ENCODE measurements around the gene ADAMTS4.

Gene ADAMTS4

DNA sequence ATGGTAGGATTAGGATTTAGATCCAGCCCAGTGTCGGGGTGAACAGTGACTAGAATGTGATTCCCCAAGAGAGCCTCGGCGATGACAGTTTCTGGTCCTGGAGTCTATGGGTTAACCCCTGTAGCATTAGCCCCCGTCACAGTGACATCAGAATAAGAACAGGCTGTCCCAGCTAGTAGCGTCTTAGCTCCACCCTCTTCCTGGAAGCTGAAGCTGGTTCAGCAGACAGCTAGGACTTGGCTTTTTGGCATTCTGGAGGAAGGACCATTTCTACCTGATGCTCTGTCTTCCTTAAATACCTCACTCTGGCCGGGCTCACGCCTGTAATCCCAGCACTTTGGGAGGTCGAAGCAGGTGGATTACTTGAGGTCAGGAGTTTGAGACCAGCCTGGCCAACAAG is 8.3 kb upstream of the ADAMTS4 start:
- no peaks in the 10 kb centered on the region for H3K9me3 ChIP-seq (ENCODE audit: control insufficient read depth, low read length)
- H3K18ac ChIP-seq (ENCODE audit: low read depth in 1 of 2, low read length in 2 of 2): no peak overlapping the region
- no peak overlapping the region for H3K14ac ChIP-seq (ENCODE audit: low read length in 2 of 2)
- peak; percentile 93 for DNase-seq
- H2AFZ ChIP-seq (ENCODE audit: low read depth, low read length): no peak overlapping the region
- H2BK120ac ChIP-seq (ENCODE audit: low read depth, low read length): no peak overlapping the region
- no peak overlapping the region for H3K4me2 ChIP-seq (ENCODE audit: low read length, poor library complexity, severe bottlenecking)
- no peaks in the 10 kb centered on the region for H3K27me3 ChIP-seq (ENCODE audit: control insufficient read depth in 1 of 2, insufficient read depth in 1 of 2, low read length in 2 of 2)
- WGBS: 71% methylated on average over 8 of the region's 8 CpGs
- no peak overlapping the region for H2BK5ac ChIP-seq (ENCODE audit: low read depth, low read length, poor library complexity, severe bottlenecking)
- H3K79me1 ChIP-seq (replicated peaks; ENCODE audit: low read length, poor library complexity, severe bottlenecking): peaks cover 27% of the 10 kb centered on the region
- no peak overlapping the region for H3K4me3 ChIP-seq (ENCODE audit: insufficient read depth in 1 of 2, low read depth in 1 of 2, low read length in 2 of 2)
- H3K4me1 ChIP-seq (ENCODE audit: control insufficient read depth, insufficient read depth, low read depth, low read length): peaks cover 7% of the 10 kb centered on the region
- H2AK5ac ChIP-seq (ENCODE audit: low read length, severe bottlenecking): no peak overlapping the region
- no peak overlapping the region for H4K8ac ChIP-seq (ENCODE audit: low read length)
- no peak overlapping the region for H3K27ac ChIP-seq (ENCODE audit: low read length, poor library complexity, severe bottlenecking)
- H2BK12ac ChIP-seq (ENCODE audit: low read length in 2 of 2): no peak overlapping the region
- H3K4ac ChIP-seq (ENCODE audit: low read depth in 1 of 2, low read length in 2 of 2): no peak overlapping the region
- H2BK15ac ChIP-seq (ENCODE audit: low read depth, poor library complexity, severe bottlenecking): no peak overlapping the region
- no peak overlapping the region for H3K23ac ChIP-seq (ENCODE audit: low read length in 2 of 2)
- peaks cover 39 to 67% of the 10 kb centered on the region in 2 experiments for H3K36me3 ChIP-seq (ENCODE audit: control insufficient read depth in 1 of 2, insufficient read depth in 2 of 2, low read depth in 1 of 2, low read length in 2 of 2)
- H4K91ac ChIP-seq (ENCODE audit: low read length): no peak overlapping the region
- H3K9ac ChIP-seq (ENCODE audit: low read length): peak overlapping the region; percentile 42

- peak; percentile 84 for DNase-seq
- Histone ChIP-seq H3K27me3 (ENCODE audit: control insufficient read depth in 1 of 2, insufficient read depth in 1 of 2, low read length in 2 of 2) (no peaks in the 10 kb centered on the region), H2AFZ (ENCODE audit: low read depth, low read length) (no peak overlapping the region), H3K23ac (ENCODE audit: low read length in 2 of 2) (no peak overlapping the region), H2BK15ac (ENCODE audit: low read depth, poor library complexity, severe bottlenecking) (no peak overlapping the region), H3K4me3 (ENCODE audit: insufficient read depth in 1 of 2, low read depth in 1 of 2, low read length in 2 of 2) (no peak overlapping the region), H3K4me2 (ENCODE audit: low read length, poor library complexity, severe bottlenecking) (no peak overlapping the region), H3K9ac (ENCODE audit: low read length) (peak overlapping the region; percentile 42), H3K18ac (ENCODE audit: low read depth in 1 of 2, low read length in 2 of 2) (no peak overlapping the region), H3K36me3 (ENCODE audit: control insufficient read depth in 1 of 2, insufficient read depth in 2 of 2, low read depth in 1 of 2, low read length in 2 of 2) (peaks cover 34 to 61% of the 10 kb centered on the region in 2 experiments), H2BK12ac (ENCODE audit: low read length in 2 of 2) (no peak overlapping the region), H4K8ac (ENCODE audit: low read length) (no peak overlapping the region), H2BK120ac (ENCODE audit: low read depth, low read length) (no peak overlapping the region), H3K4ac (ENCODE audit: low read depth in 1 of 2, low read length in 2 of 2) (no peak overlapping the region), H3K9me3 (ENCODE audit: control insufficient read depth, low read length) (no peaks in the 10 kb centered on the region), H3K27ac (ENCODE audit: low read length, poor library complexity, severe bottlenecking) (no peak overlapping the region), H3K4me1 (ENCODE audit: control insufficient read depth, insufficient read depth, low read depth, low read length) (peaks cover 9% of the 10 kb centered on the region), H3K14ac (ENCODE audit: low read length in 2 of 2) (no peak overlapping the region), H2AK5ac (ENCODE audit: low read length, severe bottlenecking) (no peak overlapping the region), H4K91ac (ENCODE audit: low read length) (no peak overlapping the region), H2BK5ac (ENCODE audit: low read depth, low read length, poor library complexity, severe bottlenecking) (no peak overlapping the region), H3K79me1 (replicated peaks; ENCODE audit: low read length, poor library complexity, severe bottlenecking) (peaks cover 26% of the 10 kb centered on the region)
- WGBS: 77% methylated on average over 12 of the region's 12 CpGs
These were observed 7.7 kb upstream of the ADAMTS4 start for GRCh38 chr1:161206411-161207140.

GRCh38 chr1:161201836-161202712 is 3.2 kb upstream of the ADAMTS4 start, which contains the start of gene NDUFS2:
NDUFS2 (plus strand) TSS chr1:161202367; CDS start chr1:161202386, 19 bp downstream.
- Histone ChIP-seq H3K79me1 (replicated peaks; ENCODE audit: low read length, poor library complexity, severe bottlenecking) (peaks cover 12% of the 10 kb centered on the region), H4K91ac (ENCODE audit: low read length) (peak within 1 kb of the TSS; percentile 94), H2AFZ (ENCODE audit: low read depth, low read length) (peak within 1 kb of the TSS; percentile 97), H2BK120ac (ENCODE audit: low read depth, low read length) (peak within 1 kb of the TSS; percentile 95), H2BK15ac (ENCODE audit: low read depth, poor library complexity, severe bottlenecking) (peak within 1 kb of the TSS; percentile 88), H3K23ac (ENCODE audit: low read length in 2 of 2) (peak within 1 kb of the TSS; percentile 10 to 43), H3K4ac (ENCODE audit: low read depth in 1 of 2, low read length in 2 of 2) (peak within 1 kb of the TSS; percentile 94 to 99), H4K8ac (ENCODE audit: low read length) (peak within 1 kb of the TSS; percentile 99), H3K27ac (ENCODE audit: low read length, poor library complexity, severe bottlenecking) (peak within 1 kb of the TSS; percentile 78), H3K9ac (ENCODE audit: low read length) (peak within 1 kb of the TSS; percentile 95), H2AK5ac (ENCODE audit: low read length, severe bottlenecking) (peak within 1 kb of the TSS; percentile 66), H3K4me1 (ENCODE audit: control insufficient read depth, insufficient read depth, low read depth, low read length) (peaks cover 17% of the 10 kb centered on the region), H3K9me3 (ENCODE audit: control insufficient read depth, low read length) (no peaks in the 10 kb centered on the region), H2BK12ac (ENCODE audit: low read length in 2 of 2) (peak within 1 kb of the TSS; percentile 75 to 85), H3K27me3 (ENCODE audit: control insufficient read depth in 1 of 2, insufficient read depth in 1 of 2, low read length in 2 of 2) (no peaks in the 10 kb centered on the region), H3K14ac (ENCODE audit: low read length in 2 of 2) (peak within 1 kb of the TSS in 1 of 2 experiments; percentile 87), H2BK5ac (ENCODE audit: low read depth, low read length, poor library complexity, severe bottlenecking) (no peak within 1 kb of the TSS), H3K36me3 (ENCODE audit: control insufficient read depth in 1 of 2, insufficient read depth in 2 of 2, low read depth in 1 of 2, low read length in 2 of 2) (peaks cover 10 to 27% of the 10 kb centered on the region in 2 experiments), H3K18ac (ENCODE audit: low read depth in 1 of 2, low read length in 2 of 2) (peak within 1 kb of the TSS; percentile 93 to 99), H3K4me3 (ENCODE audit: insufficient read depth in 1 of 2, low read depth in 1 of 2, low read length in 2 of 2) (peak within 1 kb of the TSS; percentile 79 to 91), H3K4me2 (ENCODE audit: low read length, poor library complexity, severe bottlenecking) (peak within 1 kb of the TSS; percentile 57)
- 3% methylated on average over 49 of the region's 53 CpGs for WGBS
- peak; percentile 99 for DNase-seq
